PC-9 (cell line): ENCODE data around the gene COL23A1. TPM values are rescaled to one million over a fixed set of nuclear protein-coding genes. Genes with fewer than 3 reads are reported as not detected.

Experiments used
- BruUV-seq: library from RNA; stranded (reverse); fragments of 400-500 nt; replicated peaks from 2 replicates; lab custom pipeline; 2021; lab: Mats Ljungman, UMichigan
- CTCF ChIA-PET: fragments of 300-600 bp; sonication (Branson Sonifier 250); formaldehyde crosslinking; loops from one replicate; lab custom pipeline; 2022; ENCODE audit warnings: antibody characterized with exemption; lab: Charles Lee
- POLR2A ChIA-PET: fragments of 300-600 bp; sonication (Branson Sonifier 250); formaldehyde crosslinking; loops from one replicate; lab custom pipeline; 2022; ENCODE audit warnings: antibody characterized with exemption; ENCODE audit not compliant: unreplicated experiment; lab: Charles Lee
- DNase-seq, 2 experiments: peaks; one replicate each; pipeline versions ENCODE4 v3.0.0 to v3.0.0-alpha.2; 2015 to 2022; ENCODE audit warnings: mixed read lengths in 1 of 2
- H2AFZ ChIP-seq: fragments of 200-600 bp; sonication (generic); 2 replicates; pipeline ENCODE4 v1.8.1; 2017; ENCODE audit warnings: antibody characterized with exemption
- H3F3A ChIP-seq: fragments of 200-600 bp; sonication (generic); 2 replicates; pipeline ENCODE4 v1.8.1; 2017; ENCODE audit warnings: antibody characterized with exemption, mild to moderate bottlenecking, low read depth; ENCODE audit not compliant: insufficient read depth
- H3K27ac ChIP-seq: fragments of 200-600 bp; sonication (generic); 2 replicates; pipeline ENCODE4 v1.6.1; 2016; ENCODE audit warnings: mixed run types
- H3K27me3 ChIP-seq: fragments of 200-600 bp; sonication (generic); 2 replicates; pipeline ENCODE4 v1.6.1; 2016; ENCODE audit warnings: low read depth, mixed run types; ENCODE audit not compliant: insufficient read depth
- H3K36me3 ChIP-seq: fragments of 200-600 bp; sonication (generic); 2 replicates; pipeline ENCODE4 v1.6.1; 2016; ENCODE audit warnings: low read depth, mixed run types
- H3K4me1 ChIP-seq: fragments of 200-600 bp; sonication (generic); replicated peaks from 2 replicates; pipeline ENCODE4 v1.6.1; 2016; ENCODE audit warnings: mixed run types; ENCODE audit not compliant: insufficient read depth
- H3K4me2 ChIP-seq: fragments of 200-600 bp; sonication (generic); 2 replicates; pipeline ENCODE4 v1.6.1; 2017; ENCODE audit warnings: mixed run types
- H3K4me3 ChIP-seq: fragments of 200-600 bp; sonication (generic); 2 replicates; pipeline ENCODE4 v1.6.1; 2016; ENCODE audit warnings: mixed run types
- H3K79me2 ChIP-seq: fragments of 200-600 bp; sonication (generic); 2 replicates; pipeline ENCODE4 v1.6.1; 2017; ENCODE audit warnings: low read depth, mixed run types
- H3K9me2 ChIP-seq: fragments of 200-600 bp; sonication (generic); 2 replicates; pipeline ENCODE4 v1.8.1; 2017; ENCODE audit warnings: mild to moderate bottlenecking; ENCODE audit not compliant: insufficient read depth
- H3K9me3 ChIP-seq: fragments of 200-600 bp; sonication (generic); 2 replicates; pipeline ENCODE4 v1.8.1; 2016; ENCODE audit warnings: low read depth; ENCODE audit not compliant: insufficient read depth
- H4K20me1 ChIP-seq: fragments of 200-600 bp; sonication (generic); 2 replicates; pipeline ENCODE4 v1.8.1; 2017; ENCODE audit not compliant: insufficient read depth
- CTCF ChIP-seq: fragments of 200-600 bp; sonication (generic); conservative IDR thresholded peaks from 2 replicates; pipeline ENCODE4 v1.6.1; 2017; ENCODE audit warnings: mixed run types, antibody characterized with exemption, mild to moderate bottlenecking, moderate library complexity
- EZH2 ChIP-seq: fragments of 200-600 bp; sonication (generic); IDR thresholded peaks from 2 replicates; pipeline ENCODE4 v1.8.0; 2017; ENCODE audit warnings: antibody characterized with exemption, low read depth
- intact Hi-C: fragments of 100-400 bp; cut with micrococcal nuclease; formaldehyde crosslinking; loops from one replicate; pipeline ENCODE4 v1.10.0; 2022; ENCODE audit not compliant: unreplicated experiment
- total RNA-seq: library from RNA; stranded (reverse); gene quantifications from 2 replicates; pipeline ENCODE4 v1.2.3, GENCODE V29; 2021

The COL23A1 gene
- total RNA-seq, 1 experiment from 2014 or later = not detected

GRCh38 chr5:178440181-178440580 is 150.0 kb downstream of the COL23A1 start:
- intact Hi-C loops = no loop called here
- Histone ChIP-seq H2AFZ (no peak overlapping the region), H3F3A (no peaks in the 10 kb centered on the region), H3K36me3 (no peaks in the 10 kb centered on the region), H3K4me1 (no peaks in the 10 kb centered on the region), H4K20me1 (no peaks in the 10 kb centered on the region), H3K4me2 (no peak overlapping the region), H3K79me2 (no peaks in the 10 kb centered on the region), H3K4me3 (no peak overlapping the region), H3K27ac (no peak overlapping the region), H3K9me2 (no peaks in the 10 kb centered on the region), H3K27me3 (peaks cover 97% of the 10 kb centered on the region), H3K9me3 (no peaks in the 10 kb centered on the region)
- TF ChIP-seq CTCF = no peak
- TF ChIP-seq EZH2 = no peak
- ChIA-PET POLR2A (no interaction called here), CTCF (no interaction called here)
- DNase-seq = no peak
- BruUV-seq = no TSS peak

GRCh38 chr5:178439493-178440180 is 150.6 kb downstream of the COL23A1 start:
- intact Hi-C loops = no loop called here
- CTCF ChIA-PET = no interaction called here
- Histone ChIP-seq H4K20me1 (no peaks in the 10 kb centered on the region), H3K27me3 (peaks cover 98% of the 10 kb centered on the region), H3K4me2 (no peak overlapping the region), H2AFZ (no peak overlapping the region), H3K36me3 (no peaks in the 10 kb centered on the region), H3K4me3 (no peak overlapping the region), H3K79me2 (no peaks in the 10 kb centered on the region), H3K4me1 (no peaks in the 10 kb centered on the region), H3K9me2 (no peaks in the 10 kb centered on the region), H3K27ac (no peak overlapping the region), H3K9me3 (no peaks in the 10 kb centered on the region), H3F3A (no peaks in the 10 kb centered on the region)
- TF ChIP-seq CTCF = no peak
- TF ChIP-seq EZH2 = no peak
- no TSS peak for BruUV-seq
- POLR2A ChIA-PET = no interaction called here
- DNase-seq = no peak

- DNase-seq = no peak
- no peak overlapping the region for H3K27ac ChIP-seq
- no peak overlapping the region for H3K4me2 ChIP-seq
- H3K9me2 ChIP-seq = no peaks in the 10 kb centered on the region
- no peak overlapping the region for H3K4me3 ChIP-seq
- no peaks in the 10 kb centered on the region for H3K9me3 ChIP-seq
- intact Hi-C loops = no loop called here
- no TSS peak for BruUV-seq
- peaks cover 99% of the 10 kb centered on the region for H3K27me3 ChIP-seq
- H2AFZ ChIP-seq = no peak overlapping the region
- H3K4me1 ChIP-seq = no peaks in the 10 kb centered on the region
- POLR2A ChIA-PET = no interaction called here
- no peak for TF ChIP-seq EZH2
- no peak for TF ChIP-seq CTCF
- H4K20me1 ChIP-seq = no peaks in the 10 kb centered on the region
- no peaks in the 10 kb centered on the region for H3K36me3 ChIP-seq
- H3F3A ChIP-seq = no peaks in the 10 kb centered on the region
- no peaks in the 10 kb centered on the region for H3K79me2 ChIP-seq
- CTCF ChIA-PET = no interaction called here
These were observed 151.4 kb downstream of the COL23A1 start for GRCh38 chr5:178438796-178439195.
